Suppressor macrophage (primary cell): ENCODE results near the gene SERINC3.

Source experiments
- DNase-seq, 4 experiments: peaks; one replicate each; pipeline ENCODE4 v3.0.0-alpha.2; 2020 to 2022

SERINC3 gene

DNA sequence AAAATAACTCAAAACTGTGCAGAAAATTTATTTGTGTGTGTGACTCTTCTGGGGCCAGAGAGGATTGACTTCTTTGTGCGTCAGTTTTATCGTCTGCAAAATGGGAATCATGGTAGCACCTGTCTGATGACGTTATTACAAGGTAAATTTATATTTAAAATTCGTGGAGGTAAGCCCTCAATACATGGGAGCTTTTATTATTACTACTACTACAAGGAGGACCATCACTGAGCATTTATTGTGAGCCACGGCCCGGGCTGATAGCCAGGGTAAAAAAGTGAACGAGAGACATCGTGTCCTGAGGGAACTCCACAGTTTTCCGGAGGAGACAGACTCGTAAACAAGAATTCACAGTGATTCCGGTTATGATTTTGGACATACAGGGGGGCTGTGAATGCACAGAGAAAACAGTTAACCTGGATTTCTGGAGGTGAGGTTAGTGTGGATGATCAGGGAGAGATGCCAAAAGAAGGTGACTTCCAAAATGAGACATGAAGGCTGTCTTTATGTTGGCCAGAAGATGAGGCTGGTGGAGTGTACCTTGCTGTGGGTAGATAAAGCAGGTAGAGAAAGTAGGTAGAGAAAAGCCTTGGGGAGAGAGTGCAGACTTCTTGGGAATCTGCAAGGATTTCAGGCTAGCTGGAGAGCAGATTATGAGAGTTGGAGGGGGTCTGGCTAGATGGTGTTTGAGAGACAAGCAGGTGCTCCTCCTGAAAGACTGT lies 10.6 kb upstream of the SERINC3 start:
- no peak for DNase-seq

DNA sequence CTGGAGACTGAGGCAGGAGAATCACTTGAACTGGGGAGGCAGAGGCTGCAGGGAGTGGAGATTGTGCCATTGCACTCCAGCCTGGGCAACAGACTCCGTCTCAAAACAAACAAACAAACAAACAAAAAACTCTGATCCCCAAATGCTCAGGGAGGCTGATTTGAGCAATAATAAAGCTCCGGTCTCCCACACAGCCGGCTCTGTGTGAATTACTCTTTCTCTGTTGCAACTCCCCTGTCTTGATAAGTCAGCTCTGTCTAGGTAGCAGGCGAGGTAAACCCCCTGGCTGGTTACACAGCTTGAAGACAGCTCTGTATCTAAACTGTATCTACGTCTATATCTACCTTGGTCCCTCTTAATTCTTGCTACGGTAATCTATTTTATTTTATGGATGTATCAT lies 6.4 kb upstream of the SERINC3 start:
- no peak for DNase-seq

DNA sequence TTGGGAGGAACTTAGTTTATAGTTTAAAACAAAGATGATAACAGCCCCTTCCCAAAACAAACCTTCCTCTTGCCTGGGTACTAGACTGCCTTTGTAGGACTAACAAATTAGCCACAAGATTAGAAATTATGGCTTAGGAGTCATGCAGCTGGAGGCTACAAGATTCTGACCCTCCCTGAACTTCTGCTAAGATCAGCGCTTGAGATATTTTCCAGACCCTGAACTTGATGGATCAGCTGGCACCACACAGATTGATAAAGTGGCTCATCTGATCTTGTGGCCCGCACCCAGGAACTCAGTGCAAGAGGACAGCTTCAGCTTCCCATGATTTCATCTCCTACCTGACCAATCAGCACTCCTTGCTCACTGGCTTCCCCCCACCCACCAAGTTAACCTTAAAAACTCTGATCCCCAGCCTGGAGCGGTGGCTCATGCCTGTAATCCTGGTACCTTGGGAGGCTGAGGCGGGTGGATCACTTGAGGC lies 5.9 kb upstream of the SERINC3 start:
- DNase-seq, result no peak

DNA sequence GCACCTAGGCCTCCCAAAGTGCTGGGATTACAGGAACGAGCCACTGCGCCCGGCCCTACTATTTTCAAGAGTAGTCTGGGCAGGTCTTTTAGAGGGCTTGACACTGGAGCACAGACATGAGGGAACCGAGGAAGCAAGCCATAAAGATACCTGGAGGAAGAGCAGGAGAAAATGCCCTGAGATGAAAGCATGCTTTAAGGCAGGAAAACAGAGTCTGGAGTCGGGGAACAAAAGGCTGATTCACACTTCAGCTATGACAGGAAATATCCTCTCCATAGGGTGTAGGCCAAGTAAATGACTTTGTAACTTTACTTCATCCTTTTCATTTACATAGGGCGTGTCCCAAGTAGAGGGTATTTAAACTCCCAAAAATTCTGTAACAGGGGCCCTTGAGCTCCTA lies 4.3 kb upstream of the SERINC3 start:
- DNase-seq, result no peak

GRCh38 chr20:44523746-44524145 lies 1.9 kb upstream of the SERINC3 start:
- no peak for DNase-seq

GRCh38 chr20:44522841-44523240 lies 971 bp upstream of the SERINC3 start:
- DNase-seq, result no peak

- DNase-seq, result no peak
These were observed 989 bp downstream of the SERINC3 start for GRCh38 chr20:44520881-44521280.

- DNase-seq, result no peak
These were observed 3.6 kb downstream of the SERINC3 start for GRCh38 chr20:44518248-44518647.

DNA sequence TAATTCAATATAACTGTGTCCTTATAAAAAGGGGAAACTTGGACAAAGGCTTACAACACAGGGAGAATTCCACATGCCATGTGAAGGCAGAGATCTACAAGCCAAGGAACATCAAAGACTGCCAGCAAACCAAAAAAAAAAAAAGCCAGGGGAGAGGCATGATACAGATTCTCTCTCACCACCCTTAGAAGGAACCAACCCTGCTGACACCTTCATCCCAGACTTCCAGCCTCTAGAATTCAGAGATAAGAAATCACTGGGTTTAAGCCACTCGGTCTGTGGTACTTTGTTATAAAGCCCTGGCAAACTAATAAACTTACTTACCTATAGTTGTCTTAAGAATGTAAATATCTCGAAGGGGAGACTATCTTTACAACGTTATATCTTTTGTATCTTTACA lies 4.4 kb downstream of the SERINC3 start:
- DNase-seq, result no peak

GRCh38 chr20:44516491-44516890 lies 5.4 kb downstream of the SERINC3 start:
- DNase-seq, result peak in 1 of 4 experiments; percentile 21

DNA sequence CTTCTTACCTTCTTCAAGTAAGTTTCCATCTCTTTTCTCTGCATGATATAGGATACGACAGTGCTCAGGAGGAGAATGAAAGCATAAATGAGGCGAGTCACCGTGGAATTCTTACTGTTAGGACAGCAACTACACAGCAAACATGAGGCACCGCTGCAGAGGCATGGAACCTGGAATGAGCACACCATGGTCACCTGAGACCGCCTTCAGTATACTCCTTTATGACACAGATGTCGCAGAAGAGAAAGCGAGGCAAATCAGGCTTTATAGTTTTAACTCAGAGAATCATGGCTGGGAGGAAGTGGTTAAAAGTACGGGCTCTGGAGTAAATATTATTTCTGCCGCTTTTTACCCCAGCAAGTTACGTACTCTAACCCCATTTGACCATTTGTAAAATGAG lies 8.0 kb downstream of the SERINC3 start:
- DNase-seq, result no peak

DNA sequence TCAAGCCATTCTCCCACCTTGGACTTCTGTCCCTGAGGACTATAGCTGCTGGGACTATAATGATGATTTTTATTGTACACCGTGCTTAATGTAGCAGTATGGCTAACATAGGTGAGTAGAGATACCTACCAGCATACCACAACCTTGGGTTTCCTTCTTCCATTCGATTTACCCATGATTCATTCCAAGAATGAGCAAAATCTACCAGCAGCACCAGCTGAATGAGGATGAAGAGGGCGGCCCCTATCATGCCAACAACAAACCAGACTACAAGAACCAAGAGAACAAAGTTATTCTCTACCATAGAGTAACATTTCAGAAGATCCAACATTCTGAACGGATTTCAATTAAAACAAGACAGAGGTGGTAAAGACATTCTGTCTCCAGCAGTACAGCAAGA lies 12.1 kb downstream of the SERINC3 start:
- no peak for DNase-seq

DNA sequence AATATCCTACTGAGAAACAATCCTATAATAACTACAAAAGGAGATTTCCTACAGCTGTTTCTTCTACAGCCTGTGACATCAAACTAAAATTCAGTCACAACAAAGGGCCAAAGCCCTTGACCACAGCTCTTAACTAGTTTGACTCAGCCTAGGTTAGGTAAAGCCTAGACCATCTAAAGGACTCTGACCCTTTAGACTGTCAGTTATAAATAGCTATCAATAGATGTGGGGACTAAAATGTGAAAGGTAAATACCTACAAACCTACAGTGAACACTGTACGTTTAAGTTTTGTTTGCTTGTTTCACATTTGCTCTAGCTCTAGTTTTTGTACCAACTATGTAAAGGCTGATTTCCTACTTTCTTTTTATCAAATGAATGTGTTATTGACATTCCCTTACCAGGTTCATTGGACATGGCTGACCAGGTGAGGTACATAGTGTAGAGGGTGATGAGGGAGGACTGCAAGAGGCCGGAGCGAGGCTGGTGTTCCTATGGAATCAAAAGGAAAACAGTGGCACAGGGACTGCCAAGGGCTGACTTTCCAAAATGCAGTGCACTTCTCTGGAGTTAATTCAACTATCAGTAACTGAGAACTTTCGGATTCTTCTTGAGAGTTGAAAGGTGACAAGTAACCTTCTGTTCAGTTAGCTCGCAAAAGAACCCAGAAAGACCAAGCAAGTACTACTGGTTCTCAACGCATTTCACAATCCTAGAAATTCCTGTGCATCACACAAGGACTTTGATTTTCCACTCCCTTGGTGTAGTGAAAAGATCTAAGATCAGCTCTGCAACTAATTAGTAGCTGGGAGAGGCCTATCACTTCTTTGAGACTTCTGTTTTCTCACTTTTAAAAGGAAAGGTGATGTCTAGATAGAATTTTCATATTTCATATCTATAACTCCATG lies 17.2 kb downstream of the SERINC3 start:
- DNase-seq, result no peak

DNA sequence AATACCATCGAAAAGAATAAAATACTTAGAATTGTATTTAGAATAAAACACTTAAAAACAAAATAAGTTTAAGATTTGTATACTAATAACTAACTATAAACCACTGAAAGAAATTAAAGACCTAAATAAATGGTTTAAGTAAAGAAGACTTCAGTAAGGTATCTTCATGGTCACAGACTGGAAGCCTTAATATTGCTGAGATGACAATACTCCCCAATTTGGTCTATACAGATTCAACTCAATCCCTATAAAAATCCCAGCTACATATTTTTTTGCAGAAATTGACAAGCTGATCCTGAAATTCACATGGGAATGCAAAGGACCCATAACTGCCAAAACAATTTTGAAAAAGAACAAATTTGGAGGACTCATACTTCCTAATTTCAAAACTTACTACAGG lies 18.9 kb downstream of the SERINC3 start:
- no peak for DNase-seq

- DNase-seq, result no peak
These were observed 20.4 kb downstream of the SERINC3 start for GRCh38 chr20:44501448-44501847.

DNA sequence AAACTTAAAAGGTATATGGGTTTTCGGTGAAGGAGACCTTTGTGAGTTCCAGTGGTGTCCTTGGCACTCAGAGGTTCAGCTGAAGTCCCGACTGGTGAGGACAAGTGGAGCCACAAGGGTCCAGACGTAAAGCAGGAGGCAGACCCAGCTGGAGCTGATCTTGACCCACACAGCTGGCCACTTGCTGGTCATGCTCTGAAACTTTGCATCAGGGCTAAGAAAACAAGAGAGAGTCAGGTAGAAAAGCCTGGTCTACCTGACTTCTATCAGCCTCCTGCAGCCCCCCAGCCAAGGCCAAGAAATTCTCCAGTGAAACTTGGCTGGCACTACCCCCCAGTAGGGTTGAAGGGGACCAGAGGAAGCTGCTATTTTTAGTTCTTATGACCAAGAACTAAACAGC lies 21.6 kb downstream of the SERINC3 start:
- DNase-seq, result no peak

DNA sequence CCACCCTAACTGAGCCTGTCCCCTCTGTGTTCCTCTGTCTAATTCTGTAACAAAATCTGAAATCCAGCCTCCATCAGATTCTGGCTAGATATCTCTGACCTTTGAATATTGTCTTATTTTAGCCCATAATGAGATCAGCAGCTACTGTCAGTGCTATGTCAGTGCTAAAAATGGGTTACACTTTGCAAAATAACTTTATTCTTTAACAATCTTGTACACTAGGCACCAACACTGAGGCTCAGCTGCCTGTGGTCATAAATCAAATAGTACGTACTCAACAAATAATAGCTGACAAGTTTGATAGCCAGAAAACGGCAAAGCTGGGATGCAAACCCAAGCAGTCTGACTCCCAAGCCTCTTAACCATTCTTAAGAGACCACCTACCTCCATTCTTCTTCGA lies 24.1 kb downstream of the SERINC3 start:
- no peak for DNase-seq

DNA sequence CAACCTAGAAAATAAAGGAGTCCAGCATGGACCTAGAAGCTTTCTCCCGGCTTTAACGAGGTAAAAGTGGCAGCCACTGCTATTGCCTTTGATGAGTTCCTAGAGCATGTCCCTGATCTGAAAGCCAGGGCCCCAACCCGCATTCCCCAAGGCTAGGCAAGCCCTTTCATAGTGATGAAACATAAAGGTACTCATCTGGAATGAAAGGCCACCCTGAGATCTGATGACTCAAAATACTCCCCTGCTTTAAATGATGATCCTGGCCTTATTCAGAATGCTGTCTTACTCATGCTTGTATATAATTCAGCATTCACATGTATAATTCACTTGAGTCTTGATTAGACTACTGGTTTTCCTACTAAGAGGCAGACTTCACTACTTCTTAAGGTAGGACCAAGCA lies 24.9 kb downstream of the SERINC3 start:
- DNase-seq, result no peak

DNA sequence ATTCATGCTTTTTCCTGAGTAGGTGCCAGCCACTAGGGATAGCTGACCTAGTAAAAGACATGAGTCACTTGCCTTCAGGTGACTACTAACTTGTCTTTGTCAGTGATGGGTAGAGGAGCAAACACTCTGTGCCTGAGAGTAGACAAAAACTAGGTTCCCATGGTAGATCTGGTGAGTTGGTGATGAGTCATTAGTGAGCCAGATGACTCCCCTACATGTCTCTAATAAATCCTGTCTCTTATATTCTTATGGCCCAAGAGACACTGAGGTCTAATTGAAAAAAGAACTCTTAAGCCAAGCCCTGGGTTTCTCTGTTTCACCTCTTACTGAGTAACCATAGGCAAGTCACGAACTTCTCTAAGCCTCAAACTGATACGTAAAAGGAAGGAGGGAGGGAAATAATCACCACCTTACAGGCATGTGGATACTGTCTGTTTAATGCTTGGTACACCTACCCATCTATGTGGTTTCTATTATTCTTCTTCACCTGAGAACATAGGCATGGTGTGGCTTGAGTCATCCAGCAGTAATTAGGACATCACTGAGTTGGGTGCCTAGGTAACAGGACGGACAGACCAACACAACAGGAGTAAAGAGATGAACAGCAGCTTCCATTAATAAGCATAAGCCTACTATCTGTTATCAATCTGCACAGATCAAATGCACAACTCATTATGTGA lies 25.9 kb downstream of the SERINC3 start:
- DNase-seq, result peak in 1 of 4 experiments; percentile 16

DNA sequence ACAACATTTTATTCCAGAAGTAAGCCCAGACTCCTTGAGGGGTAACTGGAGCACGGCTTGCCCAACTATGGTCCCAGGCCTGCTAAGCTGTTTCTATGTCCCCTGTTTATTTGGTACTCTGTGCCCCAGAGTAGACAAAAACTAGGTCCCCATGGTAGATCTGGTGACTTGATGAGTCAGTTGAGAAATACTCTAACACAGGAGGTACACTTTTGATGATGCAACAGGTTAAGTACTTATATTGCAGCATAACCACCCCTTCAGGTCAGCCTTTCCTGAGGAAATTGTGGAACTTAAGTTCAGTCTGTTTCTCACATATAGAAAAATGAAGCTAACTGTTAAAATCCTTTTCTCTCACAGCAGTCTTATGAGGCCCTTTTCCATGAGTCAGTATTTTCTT lies 26.6 kb downstream of the SERINC3 start:
- peak; percentile 2 to 59 (median 36) for DNase-seq

DNA sequence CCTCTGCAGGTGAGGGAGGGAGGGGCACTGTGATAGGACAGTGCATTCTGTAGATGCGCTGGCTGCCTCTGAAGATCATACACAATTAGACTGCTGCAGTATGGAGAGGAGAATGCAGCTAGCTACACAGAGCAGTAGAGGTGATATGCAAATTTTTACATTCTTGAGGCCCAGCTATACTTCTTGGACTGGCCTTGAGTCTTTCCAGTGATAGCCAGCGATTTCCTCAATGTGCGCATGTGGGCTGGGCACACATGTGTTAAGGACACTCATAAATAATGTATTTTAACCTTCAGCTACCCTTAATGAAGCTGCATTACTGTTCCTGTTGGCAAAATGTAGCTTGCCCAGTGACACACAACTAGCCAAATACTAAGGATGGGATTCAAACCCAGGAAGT lies 27.2 kb downstream of the SERINC3 start:
- DNase-seq, result no peak

DNA sequence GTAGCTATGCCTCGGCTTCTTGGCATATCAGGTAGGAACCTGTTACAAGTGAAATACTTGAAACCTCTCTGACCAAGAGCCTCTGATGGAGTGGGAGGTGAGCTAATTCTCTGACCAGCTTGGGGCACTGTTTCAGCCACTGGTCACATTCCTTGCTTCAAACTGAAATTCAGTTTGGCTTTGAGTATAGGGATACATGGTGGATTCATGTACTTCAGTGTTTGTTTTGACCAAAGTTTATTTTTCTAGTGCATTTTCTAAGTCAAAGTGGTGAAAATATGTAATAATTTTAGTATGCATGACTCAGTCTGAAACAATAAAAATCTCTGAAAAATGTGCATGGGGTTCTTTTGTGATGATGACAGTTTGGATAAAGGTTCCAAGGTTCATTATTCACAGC lies 27.6 kb downstream of the SERINC3 start:
- no peak for DNase-seq

- DNase-seq, result no peak
These were observed 30.1 kb downstream of the SERINC3 start for GRCh38 chr20:44491635-44492395.
